ENCODE data around the gene C2orf81.
"Not testable (repeated sequence)": the region's sequence is repeated elsewhere in the genome, so short reads cannot be mapped to it uniquely, and the experiment has no call there.

The C2orf81 gene

GRCh38 chr2:74425523-74425922 is 4.1 kb upstream of the C2orf81 start:
- Histone ChIP-seq H3K9ac (ENCODE audit: low read length) (no peak overlapping the region), H3K36me3 (replicated peaks; ENCODE audit: low read depth, low read length) (peaks cover 27% of the 10 kb centered on the region), H4K20me1 (ENCODE audit: insufficient read depth, low read length) (no peaks in the 10 kb centered on the region), H3K9me3 (ENCODE audit: insufficient read depth, low read length) (no peaks in the 10 kb centered on the region), H3K27me3 (ENCODE audit: low read depth, low read length) (no peaks in the 10 kb centered on the region), H3K4me1 (ENCODE audit: low read length) (peaks cover 5% of the 10 kb centered on the region), H3K27ac (ENCODE audit: low read length) (no peak overlapping the region), H3K4me2 (ENCODE audit: low read length) (no peak overlapping the region), H3K4me3 (ENCODE audit: low read length) (no peak overlapping the region), H3K79me2 (ENCODE audit: low read length) (no peaks in the 10 kb centered on the region), H2AFZ (ENCODE audit: low read depth, low read length) (no peak overlapping the region)
- TF ChIP-seq EZH2phosphoT487 (IDR thresholded peaks at IDR 0.05; ENCODE audit: low read depth), result no peak
- no peak for TF ChIP-seq CTCF (IDR thresholded peaks at IDR 0.05; ENCODE audit: low read depth, low read length)

GRCh38 chr2:74424995-74425406 is 3.6 kb upstream of the C2orf81 start:
- H3K27ac ChIP-seq (ENCODE audit: low read length), result no peak overlapping the region
- TF ChIP-seq CTCF (IDR thresholded peaks at IDR 0.05; ENCODE audit: low read depth, low read length) (no peak), EZH2phosphoT487 (IDR thresholded peaks at IDR 0.05; ENCODE audit: low read depth) (no peak)
- no peak overlapping the region for H3K4me2 ChIP-seq (ENCODE audit: low read length)

GRCh38 chr2:74424139-74424992 is 2.9 kb upstream of the C2orf81 start:
- no peak overlapping the region for H3K4me3 ChIP-seq (ENCODE audit: low read length)
- no peak overlapping the region for H3K4me2 ChIP-seq (ENCODE audit: low read length)
- no peaks in the 10 kb centered on the region for H4K20me1 ChIP-seq (ENCODE audit: insufficient read depth, low read length)
- peaks cover 17% of the 10 kb centered on the region for H3K4me1 ChIP-seq (ENCODE audit: low read length)
- H3K36me3 ChIP-seq (replicated peaks; ENCODE audit: low read depth, low read length), result peaks cover 27% of the 10 kb centered on the region
- no peaks in the 10 kb centered on the region for H3K79me2 ChIP-seq (ENCODE audit: low read length)
- H3K9ac ChIP-seq (ENCODE audit: low read length), result no peak overlapping the region
- no peaks in the 10 kb centered on the region for H3K9me3 ChIP-seq (ENCODE audit: insufficient read depth, low read length)
- no peak overlapping the region for H3K27ac ChIP-seq (ENCODE audit: low read length)
- no peaks in the 10 kb centered on the region for H3K27me3 ChIP-seq (ENCODE audit: low read depth, low read length)
- H2AFZ ChIP-seq (ENCODE audit: low read depth, low read length), result no peak overlapping the region
- no peak for TF ChIP-seq EZH2phosphoT487 (IDR thresholded peaks at IDR 0.05; ENCODE audit: low read depth)
- TF ChIP-seq CTCF (IDR thresholded peaks at IDR 0.05; ENCODE audit: low read depth, low read length), result no peak

More at GRCh38 chr2:74424995-74425406, 3.6 kb upstream of the C2orf81 start:
- H3K36me3 ChIP-seq (replicated peaks; ENCODE audit: low read depth, low read length), result peaks cover 27% of the 10 kb centered on the region
- H3K4me3 ChIP-seq (ENCODE audit: low read length), result no peak overlapping the region
- H3K27me3 ChIP-seq (ENCODE audit: low read depth, low read length), result no peaks in the 10 kb centered on the region
- no peak overlapping the region for H2AFZ ChIP-seq (ENCODE audit: low read depth, low read length)
- H3K9me3 ChIP-seq (ENCODE audit: insufficient read depth, low read length), result no peaks in the 10 kb centered on the region
- H3K79me2 ChIP-seq (ENCODE audit: low read length), result no peaks in the 10 kb centered on the region
- peaks cover 10% of the 10 kb centered on the region for H3K4me1 ChIP-seq (ENCODE audit: low read length)
- no peak overlapping the region for H3K9ac ChIP-seq (ENCODE audit: low read length)
- no peaks in the 10 kb centered on the region for H4K20me1 ChIP-seq (ENCODE audit: insufficient read depth, low read length)

DNA sequence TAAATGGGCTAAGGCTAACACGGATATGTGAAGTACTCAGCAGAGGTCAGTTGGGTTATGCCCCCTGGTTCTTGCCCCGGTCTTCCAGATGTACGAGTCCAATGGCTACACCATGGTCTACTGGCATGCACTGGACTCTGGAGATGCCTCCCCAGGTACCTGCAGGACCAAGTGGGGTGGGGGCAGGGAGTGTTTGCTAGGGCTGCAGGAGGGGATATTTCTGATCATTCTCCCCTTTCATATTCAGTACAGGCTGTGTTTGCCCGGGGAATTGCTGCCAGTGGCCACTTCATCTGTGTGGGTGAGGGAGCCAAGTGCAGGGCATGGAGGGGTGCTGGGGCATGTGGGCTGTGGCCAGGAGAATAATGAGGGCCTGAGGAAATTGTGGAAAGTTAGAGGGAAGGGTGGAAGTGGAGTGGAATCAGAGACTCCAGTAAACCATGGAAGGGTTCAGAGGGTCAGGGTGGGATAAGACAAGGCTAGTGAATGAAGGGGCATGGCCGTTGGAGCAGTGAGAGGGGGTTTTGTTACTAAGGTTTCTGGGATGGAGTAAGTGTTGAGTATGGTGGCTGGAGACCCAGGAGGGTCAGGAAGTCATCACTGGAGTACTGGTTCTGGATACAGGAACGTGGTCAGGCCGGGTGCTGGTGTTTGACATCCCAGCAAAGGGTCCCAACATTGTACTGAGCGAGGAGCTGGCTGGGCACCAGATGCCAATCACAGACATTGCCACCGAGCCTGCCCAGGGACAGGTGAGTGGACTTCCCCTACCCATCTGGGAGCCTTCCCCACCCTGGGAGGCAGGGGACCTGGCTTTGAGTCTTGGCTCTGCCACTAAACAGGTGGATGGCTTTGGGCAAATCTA is 2.0 kb upstream of the C2orf81 start:
- H4K20me1 ChIP-seq (ENCODE audit: insufficient read depth, low read length), result no peaks in the 10 kb centered on the region
- no peaks in the 10 kb centered on the region for H3K79me2 ChIP-seq (ENCODE audit: low read length)
- H3K9me3 ChIP-seq (ENCODE audit: insufficient read depth, low read length), result no peaks in the 10 kb centered on the region
- TF ChIP-seq EZH2phosphoT487 (IDR thresholded peaks at IDR 0.05; ENCODE audit: low read depth) (no peak), CTCF (IDR thresholded peaks at IDR 0.05; ENCODE audit: low read depth, low read length) (no peak)
- no peak overlapping the region for H3K9ac ChIP-seq (ENCODE audit: low read length)
- H3K27me3 ChIP-seq (ENCODE audit: low read depth, low read length), result no peaks in the 10 kb centered on the region
- H3K4me2 ChIP-seq (ENCODE audit: low read length), result no peak overlapping the region
- H3K27ac ChIP-seq (ENCODE audit: low read length), result no peak overlapping the region
- no peak overlapping the region for H2AFZ ChIP-seq (ENCODE audit: low read depth, low read length)
- H3K36me3 ChIP-seq (replicated peaks; ENCODE audit: low read depth, low read length), result peaks cover 24% of the 10 kb centered on the region
- peaks cover 24% of the 10 kb centered on the region for H3K4me1 ChIP-seq (ENCODE audit: low read length)
- no peak overlapping the region for H3K4me3 ChIP-seq (ENCODE audit: low read length)

DNA sequence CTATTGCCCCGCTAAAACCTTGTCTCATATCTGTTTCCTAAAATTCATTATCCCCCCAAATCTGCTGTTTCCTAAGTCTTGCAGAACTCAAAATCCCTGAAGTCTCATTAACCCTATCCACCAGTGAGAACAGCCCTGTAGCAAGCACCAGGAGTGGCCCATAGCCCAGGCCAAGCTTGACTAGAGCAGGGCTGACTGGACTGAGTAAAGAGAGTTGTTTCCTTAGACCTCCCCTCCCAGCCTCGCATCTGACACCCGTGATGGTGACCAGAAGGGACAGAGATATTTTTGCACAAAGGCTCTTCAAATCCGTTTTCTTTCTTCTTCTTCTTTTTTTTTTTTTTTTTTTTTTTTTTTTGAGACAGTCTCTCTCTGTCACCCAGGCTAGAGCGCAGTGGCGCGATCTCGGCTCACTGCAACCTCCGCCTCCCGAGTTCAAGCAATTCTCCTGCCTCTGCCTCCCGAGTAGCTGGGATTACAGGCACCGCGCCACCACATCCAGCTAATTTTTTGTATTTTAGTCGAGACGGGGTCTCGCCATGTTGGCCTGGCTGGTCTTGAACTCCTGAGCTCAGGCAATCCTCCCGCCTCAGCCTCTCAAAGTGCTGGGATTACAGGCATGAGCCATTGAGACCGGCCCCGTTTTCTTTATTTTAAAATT is 846 bp downstream of the C2orf81 start:
- Histone ChIP-seq H3K36me3 (replicated peaks; ENCODE audit: low read depth, low read length) (peaks cover 18% of the 10 kb centered on the region), H3K4me1 (ENCODE audit: low read length) (peaks cover 32% of the 10 kb centered on the region), H3K9ac (ENCODE audit: low read length) (peak overlapping the region; percentile 65), H3K27ac (ENCODE audit: low read length) (peak overlapping the region; percentile 68), H3K4me3 (ENCODE audit: low read length) (peak overlapping the region; percentile 88), H3K4me2 (ENCODE audit: low read length) (peak overlapping the region; percentile 98)
- not testable (repeated sequence) for H3K9me3 ChIP-seq (ENCODE audit: insufficient read depth, low read length); H2AFZ ChIP-seq (ENCODE audit: low read depth, low read length); H4K20me1 ChIP-seq (ENCODE audit: insufficient read depth, low read length); H3K79me2 ChIP-seq (ENCODE audit: low read length); H3K27me3 ChIP-seq (ENCODE audit: low read depth, low read length)

Measured in OCI-LY3 (cell line).